ENCODE results near the gene ATAD3B.
"Not testable (repeated sequence)": the region's sequence is repeated elsewhere in the genome, so short reads cannot be mapped to it uniquely, and the experiment has no call there.

Gene ATAD3B

GRCh38 chr1:1451696-1452364 is 19.7 kb upstream of the ATAD3B start:
- CTCF ChIA-PET: interaction anchor here (1.6 to 2.5 kb wide), 3 partner anchors 9 to 15 kb away, joined by 4 to 11 read pairs (median 5); no protein-coding TSS in a partner anchor

GRCh38 chr1:1452365-1452739 is 19.2 kb upstream of the ATAD3B start:
- POLR2A ChIA-PET; DNase-seq; H3K27me3 ChIP-seq (replicated peaks in 2 of 5; ENCODE audit: control insufficient read depth in 4 of 5, insufficient read depth in 5 of 5, low read length in 4 of 5); H3K36me3 ChIP-seq (ENCODE audit: control insufficient read depth in 4 of 4, insufficient read depth in 4 of 4, low read length in 3 of 4); H3K4me1 ChIP-seq (ENCODE audit: control extremely low read depth in 1 of 4, control insufficient read depth in 4 of 4, insufficient read depth in 4 of 4, low read length in 3 of 4); H3K27ac ChIP-seq (ENCODE audit: insufficient read depth in 1 of 2, low read depth in 1 of 2, low read length in 2 of 2, poor library complexity in 1 of 2, severe bottlenecking in 2 of 2); H3K9me3 ChIP-seq (ENCODE audit: control extremely low read depth in 1 of 5, control insufficient read depth in 4 of 5, insufficient read depth in 2 of 5, low read depth in 1 of 5, low read length in 4 of 5); H3K4me3 ChIP-seq (ENCODE audit: control insufficient read depth in 1 of 7, extremely low read depth in 1 of 7, insufficient read depth in 4 of 7, low read depth in 2 of 7, low read length in 6 of 7): not testable (repeated sequence)
- WGBS (ENCODE audit: insufficient coverage): 98% methylated on average over 7 of the region's 8 CpGs
- CTCF ChIA-PET: interaction anchor here (2.5 kb wide), 1 partner anchor 11 kb away, joined by 11 read pairs; no protein-coding TSS in a partner anchor

More at GRCh38 chr1:1451696-1452364, 19.7 kb upstream of the ATAD3B start:
- Histone ChIP-seq H3K4me3 (ENCODE audit: control insufficient read depth in 1 of 7, extremely low read depth in 1 of 7, insufficient read depth in 4 of 7, low read depth in 2 of 7, low read length in 6 of 7) (no peak overlapping the region), H3K36me3 (ENCODE audit: control insufficient read depth in 4 of 4, insufficient read depth in 4 of 4, low read length in 3 of 4) (no peaks in the 10 kb centered on the region), H3K27ac (ENCODE audit: insufficient read depth in 1 of 2, low read depth in 1 of 2, low read length in 2 of 2, poor library complexity in 1 of 2, severe bottlenecking in 2 of 2) (no peak overlapping the region), H3K4me1 (ENCODE audit: control extremely low read depth in 1 of 4, control insufficient read depth in 4 of 4, insufficient read depth in 4 of 4, low read length in 3 of 4) (no peaks in the 10 kb centered on the region), H3K27me3 (replicated peaks in 2 of 5; ENCODE audit: control insufficient read depth in 4 of 5, insufficient read depth in 5 of 5, low read length in 4 of 5) (peaks cover 0 to 2% (median 0%) of the 10 kb centered on the region in 5 experiments), H3K9me3 (ENCODE audit: control extremely low read depth in 1 of 5, control insufficient read depth in 4 of 5, insufficient read depth in 2 of 5, low read depth in 1 of 5, low read length in 4 of 5) (no peaks in the 10 kb centered on the region)
- WGBS (ENCODE audit: insufficient coverage): 96% methylated on average over 26 of the region's 26 CpGs
- no peak for DNase-seq
- POLR2A ChIA-PET: no interaction called here

DNA sequence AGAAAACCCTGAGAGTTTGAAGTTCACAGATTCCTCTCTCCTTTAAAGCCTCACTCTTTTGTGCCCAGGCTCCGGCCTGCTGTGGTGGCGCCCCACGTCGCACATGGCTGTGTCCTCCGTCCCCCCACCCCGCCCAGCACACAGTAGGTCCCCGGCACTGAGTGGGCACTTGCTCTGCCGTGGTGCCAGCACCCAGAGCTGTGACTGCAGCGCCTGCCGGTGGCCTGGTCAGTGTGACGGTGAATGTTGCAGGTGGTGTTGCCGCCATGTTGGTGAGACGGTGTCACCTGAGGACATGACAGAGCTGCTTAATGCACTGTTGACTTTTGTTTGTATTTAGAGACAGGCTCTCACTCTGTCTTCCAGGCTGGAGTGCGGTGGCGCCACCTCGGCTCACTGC is 18.7 kb upstream of the ATAD3B start:
- POLR2A ChIA-PET: no interaction called here
- WGBS (ENCODE audit: insufficient coverage): 98% methylated on average over 14 of the region's 16 CpGs

DNA sequence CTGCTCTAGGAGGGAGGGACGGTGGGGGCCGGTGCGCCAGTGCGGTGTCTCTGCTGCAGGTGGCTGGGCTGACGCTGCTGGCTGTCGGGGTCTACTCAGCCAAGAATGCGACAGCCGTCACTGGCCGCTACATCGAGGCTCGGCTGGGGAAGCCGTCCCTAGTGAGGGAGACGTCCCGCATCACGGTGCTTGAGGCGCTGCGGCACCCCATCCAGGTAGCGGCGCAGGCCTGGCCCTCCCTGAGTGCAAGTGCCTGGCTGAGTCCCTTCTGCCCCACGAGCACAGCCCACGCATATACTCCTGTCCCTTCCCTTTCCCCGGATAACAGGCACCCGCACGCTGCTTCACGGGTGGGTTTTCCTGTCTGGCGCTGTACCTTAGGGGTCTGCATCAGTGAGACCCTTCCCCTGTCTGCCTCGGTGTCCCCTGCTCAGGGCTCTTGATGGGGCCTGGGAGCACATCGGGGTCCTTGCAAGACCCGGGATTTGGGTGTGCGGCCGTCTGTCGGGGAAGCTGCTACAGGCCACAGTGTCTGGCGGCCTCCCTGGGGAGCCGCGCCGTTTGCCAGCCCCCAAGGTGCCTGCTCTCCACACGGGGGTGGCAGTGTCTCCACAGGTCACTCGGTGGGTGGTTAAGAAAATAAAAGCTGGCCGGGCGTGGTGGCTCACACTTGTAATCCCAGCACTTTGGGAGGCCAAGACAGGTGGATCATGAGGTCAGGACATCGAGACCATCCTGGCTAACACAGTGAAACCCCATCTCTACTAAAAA is 17.1 kb upstream of the ATAD3B start:
- H3K36me3 ChIP-seq (ENCODE audit: control insufficient read depth in 4 of 4, insufficient read depth in 4 of 4, low read length in 3 of 4); H3K9me3 ChIP-seq (ENCODE audit: control extremely low read depth in 1 of 5, control insufficient read depth in 4 of 5, insufficient read depth in 2 of 5, low read depth in 1 of 5, low read length in 4 of 5); H3K4me1 ChIP-seq (ENCODE audit: control extremely low read depth in 1 of 4, control insufficient read depth in 4 of 4, insufficient read depth in 4 of 4, low read length in 3 of 4); H3K27ac ChIP-seq (ENCODE audit: insufficient read depth in 1 of 2, low read depth in 1 of 2, low read length in 2 of 2, poor library complexity in 1 of 2, severe bottlenecking in 2 of 2); POLR2A ChIA-PET; H3K27me3 ChIP-seq (replicated peaks in 2 of 5; ENCODE audit: control insufficient read depth in 4 of 5, insufficient read depth in 5 of 5, low read length in 4 of 5); CTCF ChIA-PET; H3K4me3 ChIP-seq (ENCODE audit: control insufficient read depth in 1 of 7, extremely low read depth in 1 of 7, insufficient read depth in 4 of 7, low read depth in 2 of 7, low read length in 6 of 7); DNase-seq: not testable (repeated sequence)
- 88% methylated on average over 23 of the region's 41 CpGs for WGBS (ENCODE audit: insufficient coverage)

More for the DNA sequence above, 18.7 kb upstream of the ATAD3B start:
- Histone ChIP-seq H3K27me3 (replicated peaks in 2 of 5; ENCODE audit: control insufficient read depth in 4 of 5, insufficient read depth in 5 of 5, low read length in 4 of 5) (peaks cover 0 to 2% (median 0%) of the 10 kb centered on the region in 5 experiments), H3K4me3 (ENCODE audit: control insufficient read depth in 1 of 7, extremely low read depth in 1 of 7, insufficient read depth in 4 of 7, low read depth in 2 of 7, low read length in 6 of 7) (no peak overlapping the region), H3K4me1 (ENCODE audit: control extremely low read depth in 1 of 4, control insufficient read depth in 4 of 4, insufficient read depth in 4 of 4, low read length in 3 of 4) (no peaks in the 10 kb centered on the region), H3K27ac (ENCODE audit: insufficient read depth in 1 of 2, low read depth in 1 of 2, low read length in 2 of 2, poor library complexity in 1 of 2, severe bottlenecking in 2 of 2) (no peak overlapping the region), H3K36me3 (ENCODE audit: control insufficient read depth in 4 of 4, insufficient read depth in 4 of 4, low read length in 3 of 4) (no peaks in the 10 kb centered on the region), H3K9me3 (ENCODE audit: control extremely low read depth in 1 of 5, control insufficient read depth in 4 of 5, insufficient read depth in 2 of 5, low read depth in 1 of 5, low read length in 4 of 5) (no peaks in the 10 kb centered on the region)
- CTCF ChIA-PET: interaction anchor here (2.5 kb wide), 1 partner anchor 11 kb away, joined by 11 read pairs; no protein-coding TSS in a partner anchor
- DNase-seq: no peak

DNA sequence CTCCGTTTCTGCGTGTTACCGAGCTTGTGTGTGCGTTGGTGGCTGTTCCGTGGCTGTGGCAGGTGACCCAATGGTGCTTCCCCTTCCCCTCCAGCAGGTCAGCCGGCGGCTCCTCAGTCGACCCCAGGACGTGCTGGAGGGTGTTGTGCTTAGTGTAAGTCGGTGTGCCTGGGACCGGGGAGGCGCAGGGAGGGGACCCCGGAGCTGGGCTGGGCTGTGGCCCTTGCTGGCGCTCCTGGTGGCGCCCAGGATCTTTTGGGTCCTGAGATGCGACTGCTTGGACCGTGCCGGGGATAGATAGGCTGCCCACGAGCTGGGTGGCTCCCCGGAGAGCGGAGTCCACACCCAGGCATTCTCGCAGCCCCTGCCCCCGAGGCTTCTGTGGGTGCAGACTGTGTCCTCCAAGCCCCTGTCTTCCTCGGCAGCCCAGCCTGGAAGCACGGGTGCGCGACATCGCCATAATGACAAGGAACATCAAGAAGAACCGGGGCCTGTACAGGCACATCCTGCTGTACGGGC is 16.1 kb upstream of the ATAD3B start:
- ChIA-PET CTCF (no interaction called here), POLR2A (no interaction called here)
- Histone ChIP-seq H3K4me1 (ENCODE audit: control extremely low read depth in 1 of 4, control insufficient read depth in 4 of 4, insufficient read depth in 4 of 4, low read length in 3 of 4) (peaks cover 0 to 3% (median 2%) of the 10 kb centered on the region in 4 experiments), H3K9me3 (ENCODE audit: control extremely low read depth in 1 of 5, control insufficient read depth in 4 of 5, insufficient read depth in 2 of 5, low read depth in 1 of 5, low read length in 4 of 5) (no peaks in the 10 kb centered on the region), H3K27me3 (replicated peaks in 2 of 5; ENCODE audit: control insufficient read depth in 4 of 5, insufficient read depth in 5 of 5, low read length in 4 of 5) (peaks cover 0 to 2% (median 0%) of the 10 kb centered on the region in 5 experiments), H3K36me3 (ENCODE audit: control insufficient read depth in 4 of 4, insufficient read depth in 4 of 4, low read length in 3 of 4) (no peaks in the 10 kb centered on the region), H3K27ac (ENCODE audit: insufficient read depth in 1 of 2, low read depth in 1 of 2, low read length in 2 of 2, poor library complexity in 1 of 2, severe bottlenecking in 2 of 2) (no peak overlapping the region), H3K4me3 (ENCODE audit: control insufficient read depth in 1 of 7, extremely low read depth in 1 of 7, insufficient read depth in 4 of 7, low read depth in 2 of 7, low read length in 6 of 7) (no peak overlapping the region)
- WGBS (ENCODE audit: insufficient coverage): 91% methylated on average over 23 of the region's 30 CpGs
- no peak for DNase-seq

DNA sequence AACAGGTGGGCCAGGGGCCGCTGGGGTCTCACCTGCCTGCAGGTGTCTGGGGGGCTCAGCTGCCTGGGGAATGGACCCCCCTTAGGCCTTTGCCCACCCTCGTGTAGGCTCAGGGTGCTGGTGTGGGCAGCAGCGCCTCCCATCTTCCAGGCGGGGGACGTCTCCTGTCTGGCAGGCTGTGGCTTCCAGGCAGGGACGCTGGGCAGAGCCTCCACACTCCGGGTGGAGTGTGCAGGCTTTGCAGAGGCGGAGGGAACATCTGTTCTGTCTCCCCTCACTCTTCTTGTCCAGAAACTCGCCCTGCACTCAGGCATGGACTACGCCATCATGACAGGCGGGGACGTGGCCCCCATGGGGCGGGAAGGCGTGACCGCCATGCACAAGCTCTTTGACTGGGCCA is 15.6 kb upstream of the ATAD3B start:
- POLR2A ChIA-PET; H3K27ac ChIP-seq (ENCODE audit: insufficient read depth in 1 of 2, low read depth in 1 of 2, low read length in 2 of 2, poor library complexity in 1 of 2, severe bottlenecking in 2 of 2); H3K27me3 ChIP-seq (replicated peaks in 2 of 5; ENCODE audit: control insufficient read depth in 4 of 5, insufficient read depth in 5 of 5, low read length in 4 of 5); H3K4me1 ChIP-seq (ENCODE audit: control extremely low read depth in 1 of 4, control insufficient read depth in 4 of 4, insufficient read depth in 4 of 4, low read length in 3 of 4); DNase-seq; H3K36me3 ChIP-seq (ENCODE audit: control insufficient read depth in 4 of 4, insufficient read depth in 4 of 4, low read length in 3 of 4); H3K4me3 ChIP-seq (ENCODE audit: control insufficient read depth in 1 of 7, extremely low read depth in 1 of 7, insufficient read depth in 4 of 7, low read depth in 2 of 7, low read length in 6 of 7); H3K9me3 ChIP-seq (ENCODE audit: control extremely low read depth in 1 of 5, control insufficient read depth in 4 of 5, insufficient read depth in 2 of 5, low read depth in 1 of 5, low read length in 4 of 5); CTCF ChIA-PET: not testable (repeated sequence)
- no CpG with 5 or more reads among the region's 15 CpGs for WGBS (ENCODE audit: insufficient coverage)

- H3K27me3 ChIP-seq (replicated peaks in 2 of 5; ENCODE audit: control insufficient read depth in 4 of 5, insufficient read depth in 5 of 5, low read length in 4 of 5); POLR2A ChIA-PET; H3K36me3 ChIP-seq (ENCODE audit: control insufficient read depth in 4 of 4, insufficient read depth in 4 of 4, low read length in 3 of 4); H3K27ac ChIP-seq (ENCODE audit: insufficient read depth in 1 of 2, low read depth in 1 of 2, low read length in 2 of 2, poor library complexity in 1 of 2, severe bottlenecking in 2 of 2); H3K4me3 ChIP-seq (ENCODE audit: control insufficient read depth in 1 of 7, extremely low read depth in 1 of 7, insufficient read depth in 4 of 7, low read depth in 2 of 7, low read length in 6 of 7); H3K9me3 ChIP-seq (ENCODE audit: control extremely low read depth in 1 of 5, control insufficient read depth in 4 of 5, insufficient read depth in 2 of 5, low read depth in 1 of 5, low read length in 4 of 5); DNase-seq: not testable (repeated sequence)
- CTCF ChIA-PET: interaction anchor here (1.6 kb wide), 1 partner anchor 16 kb away, joined by 6 read pairs; no protein-coding TSS in a partner anchor
- 97% methylated on average over 15 of the region's 22 CpGs for WGBS (ENCODE audit: insufficient coverage)
- H3K4me1 ChIP-seq (ENCODE audit: control extremely low read depth in 1 of 4, control insufficient read depth in 4 of 4, insufficient read depth in 4 of 4, low read length in 3 of 4): peaks cover 0 to 17% (median 9%) of the 10 kb centered on the region in 4 experiments
Measured at GRCh38 chr1:1456683-1457255, 14.8 kb upstream of the ATAD3B start.
